Fibroblast of lung (primary cell): ENCODE results near the gene CUBN.

Experiments used
- CTCF ChIP-seq, 2 donors: IDR thresholded peaks in 1 of 2; conservative IDR thresholded peaks in 1 of 2; 1 replicate in 1 of 2; 2 replicates in 1 of 2; pipeline ENCODE4 v1.5.1; 2011 to 2012; ENCODE audit warnings: low read length in 2 of 2, control low read depth in 1 of 2, inconsistent platforms in 1 of 2, low read depth in 1 of 2, mild to moderate bottlenecking in 1 of 2
- EZH2 ChIP-seq: IDR thresholded peaks from 2 replicates; pipeline ENCODE4 v1.5.1; 2012; ENCODE audit warnings: low read length, control low read depth, mild to moderate bottlenecking; ENCODE audit errors: missing control alignments

DNA sequence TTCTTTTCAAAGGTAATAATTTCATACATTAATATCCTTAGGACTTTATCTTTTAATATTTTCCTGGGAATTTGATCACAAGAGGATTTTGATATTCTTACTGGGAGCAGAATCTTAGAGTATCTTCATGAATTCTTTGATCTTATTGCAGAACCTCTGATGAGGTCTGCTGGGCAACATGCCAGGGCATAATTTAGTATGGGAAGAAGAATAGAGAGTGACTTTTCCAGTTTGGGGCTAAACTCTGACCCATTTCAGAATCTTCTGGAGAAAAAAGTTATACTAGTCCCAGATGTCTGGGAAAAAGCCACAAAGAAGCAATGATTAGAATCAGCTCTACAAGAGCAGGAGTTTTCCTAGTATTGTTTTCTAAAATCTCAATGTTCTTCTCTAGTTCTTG lies 284.4 kb downstream of the CUBN start:
- TF ChIP-seq EZH2 (no peak), CTCF (conservative IDR thresholded peaks at IDR 0.05 in 1 of 2, IDR thresholded peaks at IDR 0.05 in 1 of 2; ENCODE audit: low read depth in 1 of 2, low read length in 2 of 2) (no peak)
